IPS-15b (cell line): Measurements from ENCODE around the gene ZDHHC8.
"Not testable (repeated sequence)": the region's sequence is repeated elsewhere in the genome, so short reads cannot be mapped to it uniquely, and the experiment has no call there.

Source experiments
- H3K27me3 ChIP-seq: one replicate; pipeline ENCODE4 v1.6.1; 2013; ENCODE audit warnings: low read length; ENCODE audit not compliant: control insufficient read depth, insufficient read depth
- H3K36me3 ChIP-seq: one replicate; pipeline ENCODE4 v1.6.1; 2013; ENCODE audit warnings: low read length; ENCODE audit not compliant: control insufficient read depth, insufficient read depth
- H3K4me1 ChIP-seq: one replicate; pipeline ENCODE4 v1.6.1; 2013; ENCODE audit warnings: mild to moderate bottlenecking, low read length; ENCODE audit not compliant: control insufficient read depth, insufficient read depth
- H3K4me3 ChIP-seq: one replicate; pipeline ENCODE4 v1.5.1; 2013; ENCODE audit warnings: low read depth, low read length
- H3K9ac ChIP-seq: one replicate; pipeline ENCODE4 v1.6.1; 2013; ENCODE audit warnings: low read depth, mild to moderate bottlenecking, low read length
- H3K9me3 ChIP-seq: one replicate; pipeline ENCODE4 v1.6.1; 2013; ENCODE audit warnings: mild to moderate bottlenecking, low read length; ENCODE audit not compliant: control insufficient read depth, insufficient read depth

ZDHHC8 gene

GRCh38 chr22:20154602-20155187, 23.1 kb downstream of the ZDHHC8 start:
- Histone ChIP-seq H3K9ac (no peak overlapping the region), H3K4me3 (no peak overlapping the region), H3K36me3 (no peaks in the 10 kb centered on the region), H3K27me3 (no peaks in the 10 kb centered on the region), H3K4me1 (no peaks in the 10 kb centered on the region), H3K9me3 (no peaks in the 10 kb centered on the region)

GRCh38 chr22:20155330-20156041, 23.9 kb downstream of the ZDHHC8 start:
- Histone ChIP-seq H3K9ac (no peak overlapping the region), H3K27me3 (no peaks in the 10 kb centered on the region), H3K9me3 (no peaks in the 10 kb centered on the region), H3K4me1 (no peaks in the 10 kb centered on the region), H3K4me3 (no peak overlapping the region), H3K36me3 (no peaks in the 10 kb centered on the region)

GRCh38 chr22:20156042-20156389, 24.4 kb downstream of the ZDHHC8 start:
- no peak overlapping the region for H3K4me3 ChIP-seq
- no peaks in the 10 kb centered on the region for H3K9me3 ChIP-seq
- H3K4me1 ChIP-seq = no peaks in the 10 kb centered on the region
- H3K9ac ChIP-seq = no peak overlapping the region
- H3K36me3 ChIP-seq = no peaks in the 10 kb centered on the region
- no peaks in the 10 kb centered on the region for H3K27me3 ChIP-seq

- Histone ChIP-seq H3K9me3 (no peaks in the 10 kb centered on the region), H3K9ac (no peak overlapping the region), H3K4me1 (no peaks in the 10 kb centered on the region), H3K4me3 (no peak overlapping the region), H3K27me3 (no peaks in the 10 kb centered on the region), H3K36me3 (no peaks in the 10 kb centered on the region)
Measured at GRCh38 chr22:20156611-20157429, 25.2 kb downstream of the ZDHHC8 start.

GRCh38 chr22:20157430-20158183, 26.0 kb downstream of the ZDHHC8 start:
- H3K36me3 ChIP-seq = no peaks in the 10 kb centered on the region
- no peaks in the 10 kb centered on the region for H3K27me3 ChIP-seq
- H3K9ac ChIP-seq = no peak overlapping the region
- no peak overlapping the region for H3K4me3 ChIP-seq
- H3K9me3 ChIP-seq = no peaks in the 10 kb centered on the region
- H3K4me1 ChIP-seq = no peaks in the 10 kb centered on the region

GRCh38 chr22:20158391-20159036, 26.9 kb downstream of the ZDHHC8 start:
- no peak overlapping the region for H3K4me3 ChIP-seq
- H3K4me1 ChIP-seq = no peaks in the 10 kb centered on the region
- H3K9me3 ChIP-seq = no peaks in the 10 kb centered on the region
- no peak overlapping the region for H3K9ac ChIP-seq
- H3K27me3 ChIP-seq = no peaks in the 10 kb centered on the region
- H3K36me3 ChIP-seq = no peaks in the 10 kb centered on the region

GRCh38 chr22:20159076-20159475, 27.5 kb downstream of the ZDHHC8 start:
- Histone ChIP-seq H3K4me1 (no peaks in the 10 kb centered on the region), H3K9ac (no peak overlapping the region)

GRCh38 chr22:20159531-20159930, 27.9 kb downstream of the ZDHHC8 start:
- H3K4me1 ChIP-seq, H3K9ac ChIP-seq, H3K4me3 ChIP-seq, H3K9me3 ChIP-seq, H3K27me3 ChIP-seq, H3K36me3 ChIP-seq: not testable (repeated sequence)

More at GRCh38 chr22:20159076-20159475, 27.5 kb downstream of the ZDHHC8 start:
- no peaks in the 10 kb centered on the region for H3K36me3 ChIP-seq
- no peaks in the 10 kb centered on the region for H3K9me3 ChIP-seq
- H3K27me3 ChIP-seq = no peaks in the 10 kb centered on the region
- H3K4me3 ChIP-seq = no peak overlapping the region

GRCh38 chr22:20160041-20160440, 28.4 kb downstream of the ZDHHC8 start:
- Histone ChIP-seq H3K9me3 (no peaks in the 10 kb centered on the region), H3K4me3 (no peak overlapping the region), H3K4me1 (no peaks in the 10 kb centered on the region), H3K36me3 (no peaks in the 10 kb centered on the region), H3K9ac (no peak overlapping the region), H3K27me3 (no peaks in the 10 kb centered on the region)

- H3K9me3 ChIP-seq = no peaks in the 10 kb centered on the region
- H3K9ac ChIP-seq = no peak overlapping the region
- no peaks in the 10 kb centered on the region for H3K27me3 ChIP-seq
- H3K4me3 ChIP-seq = no peak overlapping the region
- H3K36me3 ChIP-seq = no peaks in the 10 kb centered on the region
- H3K4me1 ChIP-seq = no peaks in the 10 kb centered on the region
Measured at GRCh38 chr22:20164863-20165262, 33.3 kb downstream of the ZDHHC8 start.

GRCh38 chr22:20165421-20165820, 33.8 kb downstream of the ZDHHC8 start:
- H3K9ac ChIP-seq = no peak overlapping the region
- H3K4me3 ChIP-seq = no peak overlapping the region
- H3K9me3 ChIP-seq = no peaks in the 10 kb centered on the region
- H3K27me3 ChIP-seq = no peaks in the 10 kb centered on the region
- no peaks in the 10 kb centered on the region for H3K4me1 ChIP-seq
- H3K36me3 ChIP-seq = no peaks in the 10 kb centered on the region
